H1 (cell line): ENCODE measurements around the gene RCE1. TPM values are rescaled to one million over a fixed set of nuclear protein-coding genes. Genes with fewer than 3 reads are reported as not detected.

ENCODE experiments used
- CHD7 ChIP-seq: fragments of 300-600 bp; sonication (generic); IDR thresholded peaks from 2 replicates; pipeline ENCODE4 v1.7.1; 2012; ENCODE audit warnings: low read length, moderate library complexity, mild to moderate bottlenecking, inconsistent platforms; ENCODE audit not compliant: insufficient replicate concordance
- CTCF ChIP-seq, 3 experiments: IDR thresholded peaks; 1 replicate in 2 of 3; 2 replicates in 1 of 3; pipeline versions ENCODE4 v1.5.1 to v1.6.1; 2011; ENCODE audit warnings: low read length in 3 of 3, mild to moderate bottlenecking in 3 of 3, inconsistent platforms in 2 of 3, low read depth in 1 of 3, moderate library complexity in 1 of 3; ENCODE audit not compliant: insufficient read depth in 1 of 3; ENCODE audit errors: control extremely low read depth in 1 of 3
- FOSL1 ChIP-seq: IDR thresholded peaks from 2 replicates; pipeline ENCODE4 v1.6.1; 2011; ENCODE audit warnings: mild to moderate bottlenecking, low read depth, low read length, moderate library complexity; ENCODE audit not compliant: insufficient read depth
- HDAC2 ChIP-seq, 2 experiments: fragments of 300-600 bp in 1 of 2; sonication (generic) in 1 of 2; IDR thresholded peaks; 2 replicates each; pipeline ENCODE4 v1.6.1; 2011 to 2012; ENCODE audit warnings: low read depth in 2 of 2, low read length in 2 of 2, mild to moderate bottlenecking in 2 of 2, moderate library complexity in 2 of 2, borderline replicate concordance in 1 of 2, inconsistent platforms in 1 of 2
- JUN ChIP-seq: IDR thresholded peaks from 2 replicates; pipeline ENCODE4 v1.6.1; 2011; ENCODE audit warnings: low read depth, mild to moderate bottlenecking, improper control_type of control experiment, low read length
- SIRT6 ChIP-seq: IDR thresholded peaks from one replicate; pipeline ENCODE4 v1.7.1; 2012; ENCODE audit warnings: low read length, inconsistent platforms
- SIX5 ChIP-seq: IDR thresholded peaks from 2 replicates; pipeline ENCODE4 v1.6.1; 2011; ENCODE audit warnings: mild to moderate bottlenecking, low read depth, low read length
- SP1 ChIP-seq: IDR thresholded peaks from 2 replicates; pipeline ENCODE4 v1.6.1; 2011; ENCODE audit warnings: low read depth, low read length
- polyA plus RNA-seq, 7 experiments: library from polyadenylated mRNA; depleted of rRNA in 3 of 7; stranded (reverse) in 5 of 7; unstranded in 2 of 7; fragments of >200 nt in 5 of 7; fragments of 200-250 nt in 2 of 7; gene quantifications; 1 replicate in 5 of 7; 2 replicates in 1 of 7; 4 replicates in 1 of 7; pipeline versions ENCODE4 v1.2.1 to v1.2.3, GENCODE V29; 2011 to 2013; ENCODE audit warnings: missing spikeins in 2 of 7, mixed read lengths in 2 of 7
- total RNA-seq: library from RNA; stranded (reverse); fragmentation: NEBNext Ultra II Directional; extraction: Animal tissue kit (Norgen Biotek cat#: 25700); gene quantifications from 2 replicates; pipeline ENCODE4 v1.2.1, GENCODE V29; 2021

RCE1 gene
- total and polyA plus RNA-seq, 2 of the 8 experiments (the other 6 are each of a cell fraction or from before 2014, with no cell fraction given) = 35.8 to 84.8 TPM

- no peak for TF ChIP-seq CHD7
- TF ChIP-seq HDAC2 (IDR thresholded peaks at IDR 0.05; ENCODE audit: borderline replicate concordance in 1 of 2, low read depth in 2 of 2, low read length in 2 of 2) = no peak
- TF ChIP-seq SIRT6 = no peak
- TF ChIP-seq JUN = no peak
- TF ChIP-seq CTCF (IDR thresholded peaks at IDR 0.05; ENCODE audit: control extremely low read depth in 1 of 3, insufficient read depth in 1 of 3, low read depth in 1 of 3, low read length in 3 of 3) = no peak
- TF ChIP-seq SP1 = no peak
- no peak for TF ChIP-seq FOSL1
- no peak for TF ChIP-seq SIX5
These were observed 20.3 kb downstream of the RCE1 start (continued) for GRCh38 chr11:66863428-66864125.
